Uterus (tissue), 2 donors: ENCODE results near the gene YJEFN3.

Experiments
- CTCF ChIP-seq, 4 experiments: fragments of 200-600 bp in 2 of 4; fragments of 450-650 bp in 2 of 4; sonication (generic) in 2 of 4; IDR thresholded peaks; one replicate each; pipeline ENCODE4 v1.5.1; 2016 to 2019; ENCODE audit warnings: antibody characterized with exemption in 4 of 4, mild to moderate bottlenecking in 2 of 4, moderate library complexity in 1 of 4
- POLR2A ChIP-seq, 2 donors: fragments of 450-650 bp; IDR thresholded peaks; one replicate each; pipeline ENCODE4 v1.6.1; 2016; ENCODE audit warnings: antibody characterized with exemption in 2 of 2, mild to moderate bottlenecking in 1 of 2, moderate library complexity in 1 of 2

- no peak for TF ChIP-seq CTCF (IDR thresholded peaks at IDR 0.05)
- TF ChIP-seq POLR2A (IDR thresholded peaks at IDR 0.05): no peak
Observed at GRCh38 chr19:19571071-19571786, 42.5 kb downstream of the YJEFN3 start.
